Measurements from ENCODE around the gene UBE2R2.
"Not testable (repeated sequence)": the region's sequence is repeated elsewhere in the genome, so short reads cannot be mapped to it uniquely, and the experiment has no call there.

Gene UBE2R2

DNA sequence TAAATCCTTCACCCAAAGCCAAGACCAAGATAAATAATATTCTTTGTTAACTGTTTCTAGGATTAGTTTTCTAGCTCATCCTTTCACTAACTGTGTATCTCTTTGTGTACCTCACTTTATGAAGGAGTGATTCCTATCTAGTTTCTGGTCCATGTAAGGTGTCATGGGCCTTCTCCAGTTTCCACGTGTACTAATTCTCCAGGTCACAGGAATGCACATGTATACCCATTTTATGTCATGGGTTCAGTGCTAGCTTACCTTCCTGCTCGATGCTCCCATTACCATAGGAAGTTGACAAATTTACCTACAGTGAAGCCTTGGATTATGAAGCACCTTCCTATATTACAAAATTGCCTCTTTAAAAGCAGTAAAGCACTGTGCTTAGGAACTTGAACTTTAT is 27.5 kb upstream of the UBE2R2 start:
- H3K9me3 ChIP-seq (ENCODE audit: low read length); H3K4me3 ChIP-seq (ENCODE audit: low read length); H3K27me3 ChIP-seq (ENCODE audit: insufficient read depth, low read length); H3K36me3 ChIP-seq (ENCODE audit: insufficient read depth, low read length); H3K4me1 ChIP-seq (ENCODE audit: insufficient read depth, low read length); H2AFZ ChIP-seq (ENCODE audit: low read depth, low read length): not testable (repeated sequence)

DNA sequence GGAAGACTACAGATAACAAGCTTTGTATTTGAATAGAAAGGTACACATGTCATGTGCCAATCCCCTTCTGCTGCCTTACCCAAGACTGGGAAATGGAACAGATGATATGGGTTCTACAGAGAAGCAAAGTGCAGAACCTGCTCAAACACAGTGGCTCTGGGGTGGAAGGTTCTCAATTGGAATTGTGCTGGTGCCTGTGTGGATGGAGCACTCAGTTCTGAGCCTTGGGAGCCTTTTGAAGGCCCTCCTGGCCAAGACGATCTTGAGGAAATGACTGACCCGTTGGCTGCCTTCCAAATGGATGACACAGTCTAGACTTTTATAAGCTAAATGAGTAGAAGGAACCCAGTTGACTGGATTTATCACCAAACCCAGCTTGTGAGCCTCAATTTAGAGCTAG is 25.8 kb upstream of the UBE2R2 start:
- no peak overlapping the region for H2AFZ ChIP-seq (ENCODE audit: low read depth, low read length)
- no peaks in the 10 kb centered on the region for H3K36me3 ChIP-seq (ENCODE audit: insufficient read depth, low read length)
- H3K4me1 ChIP-seq (ENCODE audit: insufficient read depth, low read length) = no peaks in the 10 kb centered on the region
- no peaks in the 10 kb centered on the region for H3K9me3 ChIP-seq (ENCODE audit: low read length)
- no peak overlapping the region for H3K4me3 ChIP-seq (ENCODE audit: low read length)
- H3K27me3 ChIP-seq (ENCODE audit: insufficient read depth, low read length) = no peaks in the 10 kb centered on the region

DNA sequence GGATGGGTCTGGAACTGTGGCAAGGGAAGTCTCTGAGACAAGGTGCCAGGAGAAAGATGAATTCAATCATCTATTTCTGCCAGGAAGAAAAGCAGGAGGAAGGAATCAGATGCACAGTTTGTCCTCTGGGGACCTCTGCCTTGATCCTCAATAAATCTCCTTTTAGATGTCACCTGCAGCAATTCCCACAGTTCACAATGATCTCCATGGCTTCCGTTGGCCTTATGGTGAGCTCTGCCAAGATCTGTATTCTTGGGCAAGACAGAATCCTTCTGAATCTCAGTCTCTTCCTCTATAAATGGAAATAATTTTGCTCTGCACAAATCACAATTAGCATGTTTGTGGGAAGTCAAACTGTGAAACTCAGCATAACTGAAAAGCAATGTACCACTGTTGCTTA is 23.5 kb upstream of the UBE2R2 start:
- not testable (repeated sequence) for H3K27me3 ChIP-seq (ENCODE audit: insufficient read depth, low read length); H3K4me1 ChIP-seq (ENCODE audit: insufficient read depth, low read length); H2AFZ ChIP-seq (ENCODE audit: low read depth, low read length); H3K4me3 ChIP-seq (ENCODE audit: low read length); H3K36me3 ChIP-seq (ENCODE audit: insufficient read depth, low read length); H3K9me3 ChIP-seq (ENCODE audit: low read length)

DNA sequence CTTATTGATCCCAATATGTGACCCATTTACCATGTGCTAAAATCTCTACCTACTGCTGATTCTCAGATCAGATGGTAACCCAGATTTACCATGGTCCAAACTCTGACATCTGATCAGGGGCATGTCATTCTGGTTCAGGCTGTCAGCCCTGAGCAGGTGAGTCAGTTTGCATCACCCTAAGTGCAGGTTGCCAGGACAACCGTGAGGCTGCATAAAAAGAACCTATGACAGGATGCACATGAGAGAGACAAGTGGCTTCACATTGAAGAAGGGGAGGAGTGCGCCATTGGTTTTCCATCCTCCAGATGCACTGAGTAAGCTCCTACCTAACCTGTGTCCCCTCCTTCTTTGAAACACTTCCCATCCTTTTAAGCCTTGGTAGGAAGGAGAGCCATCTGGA is 22.4 kb upstream of the UBE2R2 start:
- H3K9me3 ChIP-seq (ENCODE audit: low read length) = no peaks in the 10 kb centered on the region
- no peaks in the 10 kb centered on the region for H3K36me3 ChIP-seq (ENCODE audit: insufficient read depth, low read length)
- H3K4me1 ChIP-seq (ENCODE audit: insufficient read depth, low read length) = no peaks in the 10 kb centered on the region
- no peaks in the 10 kb centered on the region for H3K27me3 ChIP-seq (ENCODE audit: insufficient read depth, low read length)
- H3K4me3 ChIP-seq (ENCODE audit: low read length) = no peak overlapping the region
- H2AFZ ChIP-seq (ENCODE audit: low read depth, low read length) = no peak overlapping the region

DNA sequence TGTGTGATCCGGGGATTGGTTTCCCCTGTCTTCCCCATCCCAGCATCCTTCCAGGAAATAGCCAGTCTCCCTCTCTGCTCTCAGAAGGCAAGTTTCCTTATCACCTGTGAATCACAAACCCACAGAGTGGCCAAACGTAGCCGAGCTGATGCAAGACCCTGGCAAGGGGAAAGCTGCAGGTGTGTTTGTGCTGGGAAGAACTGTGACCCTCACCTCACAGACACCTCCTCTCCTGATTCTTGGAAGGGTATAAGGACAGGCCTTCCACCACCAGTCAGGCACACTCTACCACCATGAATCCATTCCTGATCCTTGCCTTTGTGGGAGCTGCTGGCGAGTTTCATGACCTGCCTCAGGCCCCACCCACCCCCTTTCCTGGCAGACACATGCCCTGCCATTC is 21.7 kb upstream of the UBE2R2 start, which contains the start of gene PRSS3:
PRSS3 (plus strand) TSS at position 281 of the 400 bp plus-strand sequence; CDS start at position 294, 13 bp downstream.
- Histone ChIP-seq H3K4me3 (ENCODE audit: low read length) (no peak within 1 kb of the TSS), H3K4me1 (ENCODE audit: insufficient read depth, low read length) (no peaks in the 10 kb centered on the region), H3K27me3 (ENCODE audit: insufficient read depth, low read length) (no peaks in the 10 kb centered on the region), H3K36me3 (ENCODE audit: insufficient read depth, low read length) (no peaks in the 10 kb centered on the region), H3K9me3 (ENCODE audit: low read length) (no peaks in the 10 kb centered on the region), H2AFZ (ENCODE audit: low read depth, low read length) (no peak within 1 kb of the TSS)

DNA sequence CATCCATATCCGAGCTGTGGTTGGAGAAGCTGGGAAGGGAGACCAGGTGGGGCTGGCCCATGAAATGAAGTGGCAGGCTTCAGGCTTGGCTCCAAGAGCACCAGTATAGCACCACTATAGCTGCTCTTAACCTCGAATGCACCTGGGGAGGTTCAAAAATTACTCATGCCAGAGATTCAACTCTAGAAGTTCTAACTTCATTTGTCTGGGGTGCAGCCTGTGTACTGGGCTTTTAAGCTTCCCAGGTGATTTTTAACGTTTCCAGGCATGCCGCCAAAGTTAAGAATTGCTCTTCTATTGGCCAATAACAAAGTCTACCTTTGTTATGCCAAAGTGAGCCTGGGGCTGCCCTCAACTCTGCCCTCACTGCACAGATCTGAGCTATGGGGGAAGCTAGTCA is 21.1 kb upstream of the UBE2R2 start:
- Histone ChIP-seq H3K27me3 (ENCODE audit: insufficient read depth, low read length) (no peaks in the 10 kb centered on the region), H3K4me3 (ENCODE audit: low read length) (no peak overlapping the region), H3K9me3 (ENCODE audit: low read length) (no peaks in the 10 kb centered on the region), H2AFZ (ENCODE audit: low read depth, low read length) (no peak overlapping the region), H3K36me3 (ENCODE audit: insufficient read depth, low read length) (no peaks in the 10 kb centered on the region), H3K4me1 (ENCODE audit: insufficient read depth, low read length) (no peaks in the 10 kb centered on the region)

DNA sequence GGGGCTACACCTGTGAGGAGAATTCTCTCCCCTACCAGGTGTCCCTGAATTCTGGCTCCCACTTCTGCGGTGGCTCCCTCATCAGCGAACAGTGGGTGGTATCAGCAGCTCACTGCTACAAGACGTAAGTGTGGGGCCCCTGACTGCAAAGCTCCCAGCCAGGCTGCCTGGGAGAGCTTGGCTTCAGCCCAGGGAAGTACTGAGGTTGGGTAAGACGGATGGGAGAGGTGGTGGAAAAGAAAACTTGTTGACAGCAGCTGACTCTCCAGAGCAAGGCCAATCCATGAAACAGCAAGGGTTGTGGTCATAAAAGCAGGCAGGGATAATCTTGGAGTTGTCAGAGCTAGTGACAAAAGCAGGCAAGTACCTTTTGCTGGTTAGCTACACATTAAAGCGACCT is 20.3 kb upstream of the UBE2R2 start:
- not testable (repeated sequence) for H2AFZ ChIP-seq (ENCODE audit: low read depth, low read length); H3K9me3 ChIP-seq (ENCODE audit: low read length); H3K4me1 ChIP-seq (ENCODE audit: insufficient read depth, low read length); H3K27me3 ChIP-seq (ENCODE audit: insufficient read depth, low read length); H3K36me3 ChIP-seq (ENCODE audit: insufficient read depth, low read length); H3K4me3 ChIP-seq (ENCODE audit: low read length)

DNA sequence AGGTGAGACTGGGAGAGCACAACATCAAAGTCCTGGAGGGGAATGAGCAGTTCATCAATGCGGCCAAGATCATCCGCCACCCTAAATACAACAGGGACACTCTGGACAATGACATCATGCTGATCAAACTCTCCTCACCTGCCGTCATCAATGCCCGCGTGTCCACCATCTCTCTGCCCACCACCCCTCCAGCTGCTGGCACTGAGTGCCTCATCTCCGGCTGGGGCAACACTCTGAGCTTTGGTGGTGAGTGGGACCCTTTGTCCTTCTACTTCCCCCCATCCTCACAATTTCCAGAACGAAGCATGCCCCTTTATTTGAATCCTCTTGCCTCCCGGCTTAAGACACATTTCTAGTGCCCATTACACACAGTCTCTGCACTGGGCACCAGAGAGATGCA is 19.1 kb upstream of the UBE2R2 start:
- Histone ChIP-seq H3K4me1 (ENCODE audit: insufficient read depth, low read length) (no peaks in the 10 kb centered on the region), H3K9me3 (ENCODE audit: low read length) (no peaks in the 10 kb centered on the region), H3K36me3 (ENCODE audit: insufficient read depth, low read length) (no peaks in the 10 kb centered on the region), H3K4me3 (ENCODE audit: low read length) (no peak overlapping the region), H3K27me3 (ENCODE audit: insufficient read depth, low read length) (no peaks in the 10 kb centered on the region), H2AFZ (ENCODE audit: low read depth, low read length) (no peak overlapping the region)

DNA sequence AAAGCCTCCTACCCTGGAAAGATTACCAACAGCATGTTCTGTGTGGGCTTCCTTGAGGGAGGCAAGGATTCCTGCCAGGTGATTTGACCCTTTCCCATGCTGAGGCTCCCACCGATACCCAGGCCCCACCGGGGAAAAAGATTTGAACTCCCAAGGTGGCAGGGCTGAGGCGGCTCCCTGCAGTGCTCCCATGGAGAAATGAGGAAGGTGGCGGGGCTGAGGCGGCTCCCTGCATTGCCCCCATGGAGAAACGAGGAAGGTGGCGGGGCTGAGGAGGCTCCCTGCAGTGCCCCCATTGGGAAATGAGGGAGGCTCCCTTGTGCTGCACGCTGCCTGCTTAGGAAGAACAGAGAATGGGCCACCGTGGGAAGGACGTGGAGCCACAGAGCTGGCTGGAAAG is 18.4 kb upstream of the UBE2R2 start:
- Histone ChIP-seq H3K4me1 (ENCODE audit: insufficient read depth, low read length) (no peaks in the 10 kb centered on the region), H3K9me3 (ENCODE audit: low read length) (no peaks in the 10 kb centered on the region), H3K27me3 (ENCODE audit: insufficient read depth, low read length) (no peaks in the 10 kb centered on the region), H3K4me3 (ENCODE audit: low read length) (no peak overlapping the region), H2AFZ (ENCODE audit: low read depth, low read length) (no peak overlapping the region), H3K36me3 (ENCODE audit: insufficient read depth, low read length) (no peaks in the 10 kb centered on the region)

DNA sequence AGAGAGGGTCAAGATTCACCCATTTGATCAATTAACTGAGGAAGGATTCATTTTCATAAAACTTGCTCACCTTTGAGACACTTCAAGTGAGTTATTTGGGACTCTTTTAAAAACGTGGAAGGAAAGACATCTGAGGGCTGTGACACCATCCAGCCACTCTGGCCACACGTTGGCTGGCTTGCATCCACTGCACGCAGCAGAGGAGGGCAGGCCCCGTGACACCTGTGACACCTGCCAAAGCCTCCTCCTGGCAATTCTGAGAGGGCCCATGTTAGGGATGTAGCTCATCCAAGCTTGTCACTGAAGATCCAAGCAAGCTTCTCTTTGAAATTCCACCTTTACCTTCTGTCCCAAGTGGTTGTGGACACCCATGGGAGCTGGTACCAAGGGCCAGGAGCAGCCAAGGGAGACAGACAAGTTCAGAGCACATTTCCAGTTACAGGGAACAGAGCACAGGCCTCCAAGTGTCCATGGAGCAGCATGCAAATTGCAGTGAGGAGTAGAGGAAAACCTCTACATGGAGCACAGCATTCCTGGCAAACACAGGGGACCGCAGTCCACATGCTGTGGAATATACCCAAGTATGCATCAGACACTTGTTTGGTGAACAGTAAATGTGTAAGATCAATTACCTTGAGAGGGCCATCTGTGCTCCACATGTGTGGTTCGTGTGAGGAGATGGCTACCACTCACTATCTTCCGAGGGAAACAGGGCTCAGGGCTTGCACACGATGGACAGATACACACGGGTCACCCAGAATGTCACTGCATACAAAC is 16.8 kb upstream of the UBE2R2 start:
- Histone ChIP-seq H3K27me3 (ENCODE audit: insufficient read depth, low read length) (no peaks in the 10 kb centered on the region), H3K4me3 (ENCODE audit: low read length) (no peak overlapping the region), H3K4me1 (ENCODE audit: insufficient read depth, low read length) (no peaks in the 10 kb centered on the region), H2AFZ (ENCODE audit: low read depth, low read length) (no peak overlapping the region), H3K36me3 (ENCODE audit: insufficient read depth, low read length) (no peaks in the 10 kb centered on the region), H3K9me3 (ENCODE audit: low read length) (no peaks in the 10 kb centered on the region)

DNA sequence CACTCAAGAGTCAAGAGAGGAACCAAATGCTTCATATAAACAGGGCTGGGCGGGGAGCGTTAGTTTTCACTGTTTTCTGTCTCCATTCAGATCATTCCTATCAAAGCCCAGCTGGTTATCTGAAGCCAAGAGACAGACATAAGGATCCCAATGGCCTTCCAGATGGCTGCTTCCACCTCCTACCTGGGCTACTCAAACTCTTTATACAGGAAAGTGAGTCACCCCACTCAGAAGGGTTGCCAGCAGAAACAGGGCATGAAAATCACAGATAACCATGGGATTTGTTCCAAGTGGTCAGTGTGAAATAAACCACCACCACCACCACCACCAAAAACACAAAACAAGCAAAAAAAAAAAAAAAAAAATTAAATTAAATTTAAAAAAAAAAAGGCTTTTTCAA is 16.1 kb upstream of the UBE2R2 start:
- Histone ChIP-seq H3K27me3 (ENCODE audit: insufficient read depth, low read length) (no peaks in the 10 kb centered on the region), H3K4me3 (ENCODE audit: low read length) (no peak overlapping the region), H3K36me3 (ENCODE audit: insufficient read depth, low read length) (no peaks in the 10 kb centered on the region), H3K4me1 (ENCODE audit: insufficient read depth, low read length) (no peaks in the 10 kb centered on the region), H2AFZ (ENCODE audit: low read depth, low read length) (no peak overlapping the region), H3K9me3 (ENCODE audit: low read length) (no peaks in the 10 kb centered on the region)

DNA sequence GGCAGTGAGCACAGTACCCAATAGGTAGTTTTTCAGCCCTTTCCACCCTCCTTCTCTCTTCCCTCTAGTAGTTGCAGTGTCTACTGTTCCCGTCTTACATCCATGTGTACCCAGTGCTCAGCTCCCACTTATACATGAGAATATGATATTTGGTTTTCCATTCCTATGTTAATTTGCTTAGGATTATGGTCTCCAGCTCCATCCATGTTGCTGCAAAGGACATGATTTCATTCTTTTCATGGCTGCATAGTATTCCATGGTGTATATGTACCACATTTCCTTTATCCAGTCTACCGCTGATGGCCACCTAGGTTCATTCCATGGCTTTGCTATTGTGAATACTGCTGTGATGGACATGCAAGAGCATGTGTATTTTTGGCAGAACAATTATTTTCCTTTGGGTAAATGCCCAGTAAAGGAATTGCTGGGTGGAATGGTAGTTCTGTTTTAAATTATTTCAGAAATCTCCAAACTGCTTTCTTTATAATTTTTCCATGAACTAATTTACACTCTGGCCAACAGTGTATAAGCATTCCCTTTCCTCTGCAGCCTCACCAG is 14.9 kb upstream of the UBE2R2 start:
- H3K4me3 ChIP-seq (ENCODE audit: low read length); H3K27me3 ChIP-seq (ENCODE audit: insufficient read depth, low read length); H3K36me3 ChIP-seq (ENCODE audit: insufficient read depth, low read length); H3K9me3 ChIP-seq (ENCODE audit: low read length); H3K4me1 ChIP-seq (ENCODE audit: insufficient read depth, low read length); H2AFZ ChIP-seq (ENCODE audit: low read depth, low read length): not testable (repeated sequence)

DNA sequence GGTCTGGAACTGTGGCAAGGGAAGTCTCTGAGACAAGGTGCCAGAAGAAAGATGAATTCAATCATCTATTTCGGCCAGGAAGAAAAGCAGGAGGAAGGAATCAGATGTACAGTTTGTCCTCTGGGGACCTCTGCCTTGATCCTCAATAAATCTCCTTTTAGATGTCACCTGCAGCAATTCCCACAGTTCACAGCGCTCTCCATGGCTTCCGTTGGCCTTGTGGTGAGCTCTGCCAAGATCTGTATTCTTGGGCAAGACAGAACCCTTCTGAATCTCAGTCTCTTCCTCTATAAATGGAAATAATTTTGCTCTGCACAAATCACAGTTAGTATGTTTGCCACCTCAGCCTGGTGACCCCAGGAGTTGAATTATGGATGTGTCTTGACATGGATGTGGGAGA is 12.8 kb upstream of the UBE2R2 start:
- not testable (repeated sequence) for H3K4me3 ChIP-seq (ENCODE audit: low read length); H2AFZ ChIP-seq (ENCODE audit: low read depth, low read length); H3K9me3 ChIP-seq (ENCODE audit: low read length); H3K27me3 ChIP-seq (ENCODE audit: insufficient read depth, low read length); H3K4me1 ChIP-seq (ENCODE audit: insufficient read depth, low read length); H3K36me3 ChIP-seq (ENCODE audit: insufficient read depth, low read length)

DNA sequence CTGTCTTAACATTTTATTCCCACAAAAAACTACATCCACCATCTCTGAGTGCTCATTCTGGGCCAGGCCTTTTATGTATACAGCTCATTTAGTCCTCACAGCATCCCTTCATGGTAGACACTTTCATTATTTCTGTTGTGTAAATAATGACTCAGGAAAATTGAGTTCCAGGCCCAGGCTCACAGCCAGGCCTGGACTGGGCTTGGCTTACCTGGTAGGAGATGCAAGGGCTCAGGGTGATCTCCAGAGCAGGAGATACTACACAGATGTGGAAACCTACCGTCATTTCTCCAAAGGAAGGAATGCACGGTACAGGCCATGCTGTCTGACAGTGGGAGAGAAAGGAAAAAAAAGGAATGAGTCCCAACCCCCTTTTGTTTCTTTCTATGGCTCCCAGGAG is 9.8 kb upstream of the UBE2R2 start:
- H3K36me3 ChIP-seq (ENCODE audit: insufficient read depth, low read length); H2AFZ ChIP-seq (ENCODE audit: low read depth, low read length); H3K9me3 ChIP-seq (ENCODE audit: low read length); H3K27me3 ChIP-seq (ENCODE audit: insufficient read depth, low read length); H3K4me1 ChIP-seq (ENCODE audit: insufficient read depth, low read length); H3K4me3 ChIP-seq (ENCODE audit: low read length): not testable (repeated sequence)

Measured in neuron (in vitro differentiated cells).